ENCODE results near the gene WTIP. TPM values are rescaled to one million over a fixed set of nuclear protein-coding genes. Genes with fewer than 3 reads are reported as not detected.

Gene WTIP
- 53.3 and 58.0 TPM in 2 replicates for total RNA-seq (2022)
- percentile 71 among the genes with signal in this experiment for Bru-seq, nascent RNA
- percentile 77 among the genes with signal in this experiment for BruChase-seq, experiment 1, labeled RNA remaining after a 2-hour chase
- BruChase-seq, experiment 2, labeled RNA remaining after a 6-hour chase, result percentile 77 among the genes with signal in this experiment
- long read RNA-seq, full-length matches to known transcripts, result 67 of 76 reads
- long read RNA-seq, partial matches to known transcripts, result 0 of 76 reads
- long read RNA-seq, other reads (novel, unspliced or antisense), result 9 of 76 reads

- POLR2A ChIA-PET, result interaction anchor here (0.6 to 1.7 kb wide), 3 partner anchors 195 to 252 kb away, joined by 3 to 10 read pairs (median 3); partner anchors contain the start of genes SCGB2B2, ZNF181 and ZNF302
Measured at GRCh38 chr19:34480971-34481841, at the start of gene WTIP. TSS of gene WTIP (plus strand) at chr19:34481758. CDS start at chr19:34481975, 217 bp downstream.

GRCh38 chr19:34432797-34433196 is 48.8 kb upstream of the WTIP start:
- peaks cover 10% of the 10 kb centered on the region for H3K4me1 ChIP-seq
- no peaks in the 10 kb centered on the region for H3K9me3 Mint-ChIP-seq (ENCODE audit: unreplicated experiment)
- H3K27me3 Mint-ChIP-seq (ENCODE audit: insufficient read depth, unreplicated experiment), result no peaks in the 10 kb centered on the region
- ChIA-PET CTCF (no interaction called here), POLR2A (no interaction called here)
- H3K9me3 ChIP-seq, result no peaks in the 10 kb centered on the region
- no peak overlapping the region for H3K27ac Mint-ChIP-seq (ENCODE audit: unreplicated experiment)
- H3K4me1 Mint-ChIP-seq (ENCODE audit: low read depth, unreplicated experiment), result peaks cover 13% of the 10 kb centered on the region
- H3K36me3 Mint-ChIP-seq (ENCODE audit: insufficient read depth, unreplicated experiment), result peaks cover 73% of the 10 kb centered on the region
- intact Hi-C loops (cut with micrococcal nuclease; ENCODE audit: unreplicated experiment), result no loop called here
- no peaks in the 10 kb centered on the region for H3K27me3 ChIP-seq (replicated peaks; ENCODE audit: control insufficient read depth, insufficient read depth, low read length)
- no peak for DNase-seq
- H3K4me3 Mint-ChIP-seq (ENCODE audit: unreplicated experiment), result no peak overlapping the region
- BruUV-seq (replicated peaks), result no TSS peak
- TF ChIP-seq CTCF (IDR thresholded peaks at IDR 0.05; ENCODE audit: insufficient read depth in 1 of 2, low read depth in 1 of 2, low read length in 1 of 2, severe bottlenecking in 1 of 2, unreplicated experiment in 1 of 2), result no peak
- H3K4me3 ChIP-seq (ENCODE audit: low read depth, low read length), result no peak overlapping the region
- H3K36me3 ChIP-seq (ENCODE audit: control insufficient read depth, insufficient read depth, low read length), result peaks cover 2% of the 10 kb centered on the region

More at GRCh38 chr19:34480971-34481841, at the start of gene WTIP:
- H3K4me3 ChIP-seq (ENCODE audit: low read depth, low read length), result peak within 1 kb of the TSS; percentile 77
- Mint-ChIP-seq H3K36me3 (ENCODE audit: insufficient read depth, unreplicated experiment) (peaks cover 47% of the 10 kb centered on the region), H3K4me1 (ENCODE audit: low read depth, unreplicated experiment) (peaks cover 27% of the 10 kb centered on the region), H3K27ac (ENCODE audit: unreplicated experiment) (peak within 1 kb of the TSS; percentile 85), H3K27me3 (ENCODE audit: insufficient read depth, unreplicated experiment) (no peaks in the 10 kb centered on the region), H3K9me3 (ENCODE audit: unreplicated experiment) (no peaks in the 10 kb centered on the region), H3K4me3 (ENCODE audit: unreplicated experiment) (peak within 1 kb of the TSS; percentile 75)
- H3K36me3 ChIP-seq (ENCODE audit: control insufficient read depth, insufficient read depth, low read length), result no peaks in the 10 kb centered on the region; the same call in none of the 2 replicates
- intact Hi-C loops (cut with micrococcal nuclease; ENCODE audit: unreplicated experiment), result no loop called here
- no peaks in the 10 kb centered on the region for H3K27me3 ChIP-seq (replicated peaks; ENCODE audit: control insufficient read depth, insufficient read depth, low read length)
- DNase-seq, result peak; percentile 93
- no TSS peak for BruUV-seq (replicated peaks)
- CTCF ChIA-PET, result no interaction called here
- H3K4me1 ChIP-seq, result peaks cover 17% of the 10 kb centered on the region
- no peaks in the 10 kb centered on the region for H3K9me3 ChIP-seq
- TF ChIP-seq CTCF (IDR thresholded peaks at IDR 0.05; ENCODE audit: insufficient read depth in 1 of 2, low read depth in 1 of 2, low read length in 1 of 2, severe bottlenecking in 1 of 2, unreplicated experiment in 1 of 2), result no peak

GRCh38 chr19:34436716-34437115 is 44.8 kb upstream of the WTIP start:
- DNase-seq, result no peak
- Histone ChIP-seq H3K4me1 (no peaks in the 10 kb centered on the region), H3K36me3 (ENCODE audit: control insufficient read depth, insufficient read depth, low read length) (peaks cover 2% of the 10 kb centered on the region), H3K9me3 (no peaks in the 10 kb centered on the region), H3K4me3 (ENCODE audit: low read depth, low read length) (no peak overlapping the region), H3K27me3 (replicated peaks; ENCODE audit: control insufficient read depth, insufficient read depth, low read length) (no peaks in the 10 kb centered on the region)
- POLR2A ChIA-PET, result no interaction called here
- no peak overlapping the region for H3K27ac Mint-ChIP-seq (ENCODE audit: unreplicated experiment)
- H3K9me3 Mint-ChIP-seq (ENCODE audit: unreplicated experiment), result no peaks in the 10 kb centered on the region
- no peaks in the 10 kb centered on the region for H3K27me3 Mint-ChIP-seq (ENCODE audit: insufficient read depth, unreplicated experiment)
- CTCF ChIA-PET, result no interaction called here
- H3K36me3 Mint-ChIP-seq (ENCODE audit: insufficient read depth, unreplicated experiment), result peaks cover 97% of the 10 kb centered on the region
- no peak overlapping the region for H3K4me3 Mint-ChIP-seq (ENCODE audit: unreplicated experiment)
- TF ChIP-seq CTCF (IDR thresholded peaks at IDR 0.05; ENCODE audit: insufficient read depth in 1 of 2, low read depth in 1 of 2, low read length in 1 of 2, severe bottlenecking in 1 of 2, unreplicated experiment in 1 of 2), result no peak
- no TSS peak for BruUV-seq (replicated peaks)
- H3K4me1 Mint-ChIP-seq (ENCODE audit: low read depth, unreplicated experiment), result no peaks in the 10 kb centered on the region
- intact Hi-C loops (cut with micrococcal nuclease; ENCODE audit: unreplicated experiment), result no loop called here
